Stimulated activated CD4-positive, alpha-beta T cell treated with anti-CD3 and anti-CD28 coated beads, TNF-alpha, amount 100 ng/mL, for 24 hours (primary cell): Measurements from ENCODE around the gene WDR73.
"Not testable (repeated sequence)": the region's sequence is repeated elsewhere in the genome, so short reads cannot be mapped to it uniquely, and the experiment has no call there.

Experiments
- DNase-seq, 3 experiments: peaks; one replicate each; pipeline ENCODE4 v3.0.0-alpha.2; 2020; ENCODE audit warnings: low read depth in 3 of 3

The WDR73 gene

GRCh38 chr15:84653910-84654688 is at the start of gene WDR73:
WDR73 (minus strand) TSS chr15:84654283; CDS start chr15:84654274, 9 bp downstream.
- peak; percentile 95 to 96 (median 96) for DNase-seq

GRCh38 chr15:84703808-84704207 is 49.7 kb upstream of the WDR73 start:
- DNase-seq: no peak

- DNase-seq: no peak
Observed at GRCh38 chr15:84702961-84703482, 48.9 kb upstream of the WDR73 start.

GRCh38 chr15:84699538-84700191 is 45.6 kb upstream of the WDR73 start:
- no peak for DNase-seq

GRCh38 chr15:84697236-84697990 is 43.3 kb upstream of the WDR73 start:
- no peak for DNase-seq

- DNase-seq: no peak
Observed at GRCh38 chr15:84696757-84697156, 42.7 kb upstream of the WDR73 start.

GRCh38 chr15:84690342-84690741 is 36.3 kb upstream of the WDR73 start:
- no peak for DNase-seq

- no peak for DNase-seq
Observed at GRCh38 chr15:84689858-84690257, 35.8 kb upstream of the WDR73 start.

GRCh38 chr15:84686446-84686845 is 32.4 kb upstream of the WDR73 start:
- DNase-seq: not testable (repeated sequence)

- no peak for DNase-seq
Observed at GRCh38 chr15:84685304-84685703, 31.2 kb upstream of the WDR73 start.

GRCh38 chr15:84684092-84684491 is 30.0 kb upstream of the WDR73 start:
- no peak for DNase-seq

- peak in 2 of 3 experiments; percentile 35 to 41 for DNase-seq
Observed at GRCh38 chr15:84681831-84682230, 27.7 kb upstream of the WDR73 start.

GRCh38 chr15:84671211-84671610 is 17.1 kb upstream of the WDR73 start:
- DNase-seq: no peak

- peak in 2 of 3 experiments; percentile 41 to 44 for DNase-seq
Observed at GRCh38 chr15:84669726-84670125, 15.6 kb upstream of the WDR73 start.

GRCh38 chr15:84668221-84668982 is 14.3 kb upstream of the WDR73 start:
- DNase-seq: no peak

- no peak for DNase-seq
Observed at GRCh38 chr15:84666373-84666772, 12.3 kb upstream of the WDR73 start.

- no peak for DNase-seq
Observed at GRCh38 chr15:84661001-84661400, 6.9 kb upstream of the WDR73 start.

GRCh38 chr15:84659904-84660781 is 6.1 kb upstream of the WDR73 start:
- no peak for DNase-seq

GRCh38 chr15:84658788-84659411 is 4.8 kb upstream of the WDR73 start:
- DNase-seq: no peak
